GM20431 (cell line): ENCODE data around the gene SPDL1.

ENCODE experiments used
- in situ Hi-C: fragments of 300-500 bp; cut with MseI, MboI; formaldehyde crosslinking; loops from one replicate; pipeline ENCODE4 v1.15.0; 2020; ENCODE audit warnings: low sequenced_read_pairs; ENCODE audit not compliant: unreplicated experiment

Gene SPDL1, protein sequence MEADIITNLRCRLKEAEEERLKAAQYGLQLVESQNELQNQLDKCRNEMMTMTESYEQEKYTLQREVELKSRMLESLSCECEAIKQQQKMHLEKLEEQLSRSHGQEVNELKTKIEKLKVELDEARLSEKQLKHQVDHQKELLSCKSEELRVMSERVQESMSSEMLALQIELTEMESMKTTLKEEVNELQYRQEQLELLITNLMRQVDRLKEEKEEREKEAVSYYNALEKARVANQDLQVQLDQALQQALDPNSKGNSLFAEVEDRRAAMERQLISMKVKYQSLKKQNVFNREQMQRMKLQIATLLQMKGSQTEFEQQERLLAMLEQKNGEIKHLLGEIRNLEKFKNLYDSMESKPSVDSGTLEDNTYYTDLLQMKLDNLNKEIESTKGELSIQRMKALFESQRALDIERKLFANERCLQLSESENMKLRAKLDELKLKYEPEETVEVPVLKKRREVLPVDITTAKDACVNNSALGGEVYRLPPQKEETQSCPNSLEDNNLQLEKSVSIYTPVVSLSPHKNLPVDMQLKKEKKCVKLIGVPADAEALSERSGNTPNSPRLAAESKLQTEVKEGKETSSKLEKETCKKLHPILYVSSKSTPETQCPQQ

DNA sequence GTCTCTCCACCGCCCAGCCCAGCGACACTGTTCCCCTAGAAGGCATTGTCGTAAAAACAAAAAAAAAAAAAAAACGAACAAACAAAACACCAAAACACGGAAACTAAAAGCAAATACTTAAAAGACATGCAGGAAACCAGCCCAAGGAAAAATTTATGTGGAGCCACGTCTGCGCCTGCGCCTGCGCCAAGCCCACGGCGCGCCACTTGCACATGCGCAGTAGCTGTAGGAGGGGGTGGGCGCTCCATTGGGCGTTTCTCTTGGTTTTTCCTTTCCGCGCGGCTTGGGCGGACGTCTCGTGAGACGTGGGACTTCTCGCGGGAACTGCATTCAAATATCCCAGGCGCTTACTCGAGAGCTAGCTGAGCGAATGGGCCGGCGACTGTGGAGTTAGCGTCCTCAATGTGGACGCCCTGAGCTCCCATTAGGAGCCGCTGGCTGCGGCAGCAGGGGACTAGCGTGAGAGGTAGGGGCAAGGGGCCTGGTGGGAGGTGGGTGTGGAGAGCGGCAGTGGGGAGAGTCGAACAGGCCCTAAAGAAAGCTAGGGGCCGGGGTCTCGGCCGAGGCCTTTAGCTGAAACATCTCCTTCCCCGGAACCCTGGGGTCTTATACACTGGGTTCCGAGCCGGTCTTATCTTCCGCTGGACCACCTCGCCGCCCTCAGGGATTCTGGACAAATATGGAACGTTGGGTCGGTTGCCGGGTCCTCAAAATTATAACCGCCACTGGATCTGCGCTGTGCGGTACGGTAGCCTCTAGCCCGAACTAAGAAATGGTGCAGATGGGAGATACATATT lies at the start of gene SPDL1:
TSS of gene SPDL1 (plus strand) at position 350 of the 797 bp plus-strand sequence. CDS start 4,644 bp downstream, outside the sequence.
- in situ Hi-C loops: no loop called here

DNA sequence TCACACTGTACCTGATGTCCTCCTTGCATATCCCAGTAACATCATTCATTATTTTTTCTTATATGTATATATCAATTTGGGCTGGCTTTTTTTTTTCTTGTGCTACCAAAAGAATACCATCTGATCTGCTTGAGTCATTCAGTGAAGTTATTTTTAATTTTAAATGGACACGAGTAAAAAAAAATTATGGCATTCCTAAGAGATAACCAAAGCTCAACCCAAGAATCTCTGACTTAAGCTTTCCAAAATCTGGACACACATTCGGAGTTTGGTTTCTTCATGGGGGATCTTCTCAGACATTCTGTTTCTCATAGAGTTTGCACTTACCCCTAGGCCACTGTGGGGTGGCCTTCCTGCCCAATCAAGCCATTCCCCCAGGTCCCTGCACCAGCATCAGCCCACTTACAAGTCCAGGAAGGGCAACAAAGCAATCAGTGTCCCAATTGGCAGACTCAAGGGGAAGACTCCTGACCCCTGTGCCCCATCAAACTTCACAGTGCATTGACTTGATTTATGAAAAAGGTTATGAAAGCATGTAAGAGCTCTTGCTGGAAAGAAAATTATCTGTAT lies 49.2 kb upstream of the SPDL1 start:
- in situ Hi-C loops: no loop called here

DNA sequence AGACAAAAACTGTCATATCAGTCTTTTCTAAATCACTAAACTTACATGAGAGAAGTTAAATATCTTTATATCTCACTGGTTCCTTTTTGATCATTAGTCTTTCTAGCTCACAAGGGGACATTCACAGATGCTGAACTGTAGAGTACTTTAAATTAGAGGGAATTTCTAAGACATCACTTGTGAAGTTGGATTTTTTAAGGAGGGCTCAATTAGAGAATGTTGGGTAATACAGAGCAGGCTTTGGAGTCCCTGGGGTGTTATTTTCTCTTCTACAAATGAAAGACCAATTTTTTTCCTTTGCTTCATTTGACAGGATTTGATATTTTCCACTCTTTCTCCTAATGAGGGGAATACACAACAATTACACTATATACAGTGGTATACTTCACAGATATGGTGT lies 48.6 kb upstream of the SPDL1 start:
- in situ Hi-C loops: no loop called here

DNA sequence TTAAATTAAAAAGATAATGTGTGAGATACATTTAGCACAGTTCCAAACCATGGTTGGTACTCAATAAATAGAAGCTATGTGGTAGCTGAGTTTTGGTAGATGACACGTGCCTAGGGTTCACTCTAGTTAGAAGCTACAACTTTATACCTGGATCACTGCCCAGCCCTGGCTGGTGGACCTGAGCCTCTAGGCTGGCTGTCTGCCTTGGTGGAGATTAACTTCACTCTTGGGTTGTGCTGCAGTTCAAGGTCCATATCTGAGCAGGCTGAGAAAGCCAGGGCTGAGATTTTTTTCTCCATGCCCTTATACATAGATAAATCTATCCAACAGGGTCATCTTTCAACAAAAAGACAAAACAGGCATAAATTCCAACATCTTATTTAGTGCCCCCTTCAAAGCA lies 44.6 kb upstream of the SPDL1 start:
- in situ Hi-C loops: no loop called here

DNA sequence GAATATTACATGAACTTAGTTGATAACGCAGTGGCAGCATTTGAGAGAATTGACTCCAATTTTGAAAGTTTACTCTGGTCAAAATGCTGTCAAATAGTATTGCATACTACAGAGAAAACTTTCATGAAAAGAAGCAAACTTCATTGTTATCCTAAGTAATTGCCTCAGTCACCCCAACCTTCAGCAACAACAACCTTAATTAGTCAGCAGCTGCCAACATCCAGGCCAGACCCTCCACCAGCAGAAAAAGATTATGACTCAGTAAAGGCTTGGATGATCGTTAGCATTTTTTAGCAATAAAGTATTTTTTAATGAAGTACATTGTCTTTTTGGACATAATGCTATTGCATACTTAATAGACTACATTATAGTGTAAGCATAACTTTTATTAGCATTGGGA lies 40.8 kb upstream of the SPDL1 start:
- in situ Hi-C loops: no loop called here

DNA sequence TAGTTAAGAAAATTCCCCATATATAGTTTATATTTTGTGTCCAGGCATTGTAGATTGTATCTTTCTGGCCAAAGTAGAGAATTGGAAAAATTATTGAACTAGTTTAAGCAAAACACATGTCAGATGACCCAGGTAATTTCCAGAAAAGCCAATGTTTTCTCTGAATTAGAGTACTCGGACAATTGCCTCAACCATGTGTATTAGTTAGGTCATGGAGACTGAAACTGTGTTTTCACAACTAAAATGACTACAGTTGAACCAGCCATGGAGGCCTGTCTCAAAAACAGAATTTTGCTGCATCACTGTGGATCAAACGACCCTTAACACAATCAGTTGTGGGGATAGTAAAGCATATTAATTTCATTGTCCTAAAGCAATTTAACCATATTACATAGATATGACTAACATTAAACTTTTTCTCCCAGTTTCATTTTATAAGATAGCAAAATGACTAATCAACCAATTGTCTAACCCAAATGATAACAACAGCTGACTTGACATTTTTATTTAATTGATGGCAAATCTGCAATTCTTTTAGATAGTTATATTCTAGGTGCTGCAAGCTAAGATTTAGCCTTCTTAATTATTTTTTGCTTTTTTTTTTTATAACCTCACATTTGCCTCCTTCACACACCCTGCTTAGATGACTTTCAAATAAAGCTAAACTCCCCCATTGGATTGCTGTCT lies 39.2 kb upstream of the SPDL1 start:
- in situ Hi-C loops: no loop called here

DNA sequence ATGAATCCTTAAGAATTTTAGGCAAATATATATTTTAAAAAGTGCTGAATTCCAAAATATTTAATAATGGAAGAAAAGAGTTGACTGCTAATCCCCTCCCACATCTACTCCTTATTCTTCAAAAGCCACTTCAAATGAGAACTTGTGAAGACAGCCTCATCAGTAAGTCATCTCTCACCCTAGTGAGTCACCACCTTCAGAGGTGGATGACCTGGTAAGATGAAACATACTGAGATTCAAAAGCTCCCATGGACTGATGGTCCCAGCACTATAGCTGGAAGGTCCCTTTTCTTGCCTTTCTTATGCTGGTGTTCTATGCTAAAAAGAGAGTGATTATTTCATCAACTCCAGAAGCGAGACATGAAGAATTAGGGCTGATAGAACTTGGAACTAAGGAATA lies 37.8 kb upstream of the SPDL1 start:
- in situ Hi-C loops: no loop called here

DNA sequence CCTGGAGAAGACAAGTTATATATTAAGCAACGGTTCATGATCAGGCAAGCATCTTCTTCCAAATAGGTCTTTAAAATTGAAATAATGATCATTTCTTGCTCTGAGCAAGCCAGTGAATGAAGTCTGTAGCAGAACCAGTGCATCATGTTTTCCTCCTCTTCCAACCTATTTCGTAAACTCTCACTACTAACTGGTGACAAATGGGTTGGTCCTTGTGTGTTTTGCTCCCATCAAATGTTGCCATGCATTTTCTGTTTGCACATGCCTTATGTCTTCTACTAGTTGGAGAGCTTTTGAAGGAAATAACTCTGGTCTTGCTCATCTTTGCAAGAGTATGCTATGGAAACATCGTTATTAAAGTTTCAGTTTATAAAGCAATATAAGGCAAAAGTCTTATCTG lies 37.2 kb upstream of the SPDL1 start:
- in situ Hi-C loops: no loop called here

DNA sequence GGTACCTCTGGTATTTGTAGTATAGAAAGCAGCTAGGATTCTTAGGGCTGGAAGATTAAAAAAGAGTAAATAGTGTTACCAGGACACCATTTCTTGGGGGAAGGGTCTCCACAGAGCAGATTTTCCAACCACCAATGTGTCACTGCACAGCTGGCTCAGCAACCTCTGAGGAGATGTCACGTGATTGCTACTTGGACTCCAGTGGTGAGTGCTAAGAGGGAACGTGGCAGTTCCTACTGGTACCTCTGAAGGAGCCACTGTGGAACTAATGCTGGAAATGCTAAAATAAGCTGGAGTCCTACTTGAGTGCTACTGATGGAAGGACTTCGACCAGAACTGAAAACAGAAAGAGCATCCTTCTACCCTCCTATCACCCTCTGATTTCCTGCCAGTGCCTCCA lies 36.1 kb upstream of the SPDL1 start:
- in situ Hi-C loops: no loop called here

DNA sequence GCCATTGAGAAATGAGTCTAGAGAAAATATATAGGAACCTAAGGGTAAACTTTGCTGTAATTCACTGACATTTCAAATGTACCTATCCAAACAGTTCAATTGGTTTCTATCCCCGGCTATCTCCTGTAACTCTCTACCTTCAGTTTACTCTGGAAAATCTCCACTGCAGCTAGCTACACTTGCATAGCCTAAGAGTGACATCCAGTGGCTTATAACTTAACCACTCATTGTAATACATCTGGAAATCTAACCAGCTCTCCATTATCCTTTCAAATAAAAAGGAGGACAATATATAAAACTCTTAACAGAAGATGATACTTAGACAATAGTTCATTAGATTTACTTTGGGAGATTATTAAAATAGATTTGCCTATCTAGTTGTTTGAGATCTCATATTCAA lies 35.3 kb upstream of the SPDL1 start:
- in situ Hi-C loops: no loop called here

DNA sequence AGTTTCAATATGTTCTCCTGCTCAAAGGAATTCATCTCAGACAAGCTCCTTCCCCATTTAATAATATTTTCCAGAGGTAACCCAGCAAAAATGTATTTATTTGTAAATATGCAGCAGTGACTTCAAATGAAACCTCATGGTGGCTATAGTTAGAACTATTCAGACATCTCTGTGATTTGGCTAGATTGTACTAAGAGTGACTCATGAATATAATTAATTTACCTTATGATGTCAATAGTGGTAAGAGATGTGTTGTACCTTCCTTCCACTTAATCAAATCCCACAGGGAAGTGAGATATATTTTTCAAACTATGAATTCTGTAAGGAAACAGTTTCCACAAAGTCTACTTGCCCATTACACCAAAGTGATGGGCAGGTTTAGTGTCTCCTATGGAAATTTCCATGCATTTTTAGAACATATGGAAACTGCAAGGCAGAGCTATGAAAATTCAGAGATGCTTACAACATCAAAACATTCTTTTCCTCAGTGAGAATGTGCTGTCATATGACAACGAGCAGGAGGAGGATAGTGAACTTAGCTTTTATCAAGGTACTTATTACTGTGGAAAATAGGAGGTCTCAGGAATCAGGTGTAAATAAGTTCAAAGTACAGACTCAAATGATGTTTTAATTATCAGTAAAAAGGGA lies 34.0 kb upstream of the SPDL1 start:
- in situ Hi-C loops: loop anchor here (25.0 kb wide), 1 partner anchor 862 kb away; no protein-coding TSS in a partner anchor

DNA sequence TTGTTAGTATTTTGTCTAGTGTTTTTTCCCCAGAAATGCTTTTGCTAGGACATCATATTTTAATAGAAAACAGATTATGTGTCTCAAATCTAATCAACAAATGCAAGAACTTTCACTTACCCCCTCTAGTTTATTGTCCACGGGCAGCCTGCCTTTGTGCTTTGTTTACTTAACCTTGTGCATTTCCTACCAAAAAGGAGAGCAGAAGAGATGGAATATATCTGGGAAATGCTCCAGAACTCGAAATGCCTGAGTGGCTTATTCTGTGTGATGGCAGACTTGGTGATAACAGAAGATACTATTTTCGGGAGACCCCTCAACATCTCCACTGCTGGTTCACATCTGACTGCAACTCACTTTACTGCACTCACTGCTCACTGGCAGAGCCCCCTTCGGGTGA lies 33.3 kb upstream of the SPDL1 start:
- in situ Hi-C loops: loop anchor here (25.0 kb wide), 1 partner anchor 863 kb away; no protein-coding TSS in a partner anchor

DNA sequence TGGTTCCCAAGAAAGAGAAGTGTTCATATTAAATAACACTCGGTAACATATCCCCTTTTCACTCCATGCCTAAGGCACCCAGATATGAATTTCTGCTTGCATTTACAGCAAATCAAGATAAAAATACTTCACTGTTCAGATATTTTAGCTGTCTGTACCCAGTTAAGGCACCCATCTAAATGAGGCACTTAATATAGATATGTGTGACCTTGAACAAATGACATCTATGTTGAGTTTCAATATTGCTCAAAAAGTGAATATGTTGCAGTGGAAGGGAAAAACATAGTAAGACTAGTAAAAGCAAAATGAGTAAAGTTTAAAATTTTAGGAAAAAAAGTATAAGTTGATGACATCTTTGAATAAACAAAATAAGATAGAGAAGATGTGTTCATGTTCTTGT lies 32.4 kb upstream of the SPDL1 start:
- in situ Hi-C loops: loop anchor here (25.0 kb wide), 1 partner anchor 864 kb away; no protein-coding TSS in a partner anchor

DNA sequence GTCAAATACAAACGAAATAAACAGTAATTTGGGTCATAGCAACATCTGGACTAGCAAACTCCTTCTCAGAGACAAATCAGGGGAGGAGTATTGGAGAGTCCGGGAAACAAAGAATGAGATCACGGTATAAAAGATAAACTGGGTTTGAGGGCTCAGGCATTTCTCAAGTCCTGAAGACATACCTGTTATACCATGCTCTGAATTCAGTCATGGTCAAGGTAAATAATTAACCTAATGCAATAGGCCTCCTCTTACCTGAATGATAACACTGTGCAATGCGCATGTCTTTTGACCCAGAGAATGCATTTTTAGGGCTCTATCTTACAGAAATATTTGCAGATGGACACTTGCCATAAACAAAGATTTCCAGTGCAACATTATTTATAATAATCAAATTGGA lies 31.9 kb upstream of the SPDL1 start:
- in situ Hi-C loops: loop anchor here (25.0 kb wide), 1 partner anchor 864 kb away; no protein-coding TSS in a partner anchor

DNA sequence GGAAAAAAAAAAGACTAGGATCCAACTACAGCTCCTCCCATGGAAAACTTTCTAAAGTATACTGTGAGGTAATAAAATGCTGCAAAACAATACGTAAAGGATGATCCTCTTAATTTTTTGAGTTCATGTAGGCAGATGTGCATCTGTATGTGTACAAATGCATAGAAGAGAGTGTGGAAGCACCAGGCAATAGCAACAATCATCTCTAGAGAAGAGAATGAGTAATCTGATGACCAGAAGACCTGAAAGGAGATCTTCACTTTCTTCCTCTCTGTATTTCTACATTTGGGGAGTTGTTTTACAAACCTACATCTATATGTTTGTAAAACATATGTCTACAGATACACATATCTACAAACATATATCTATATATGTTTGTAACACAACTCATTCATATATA lies 29.3 kb upstream of the SPDL1 start:
- in situ Hi-C loops: loop anchor here (25.0 kb wide), 1 partner anchor 867 kb away; no protein-coding TSS in a partner anchor

DNA sequence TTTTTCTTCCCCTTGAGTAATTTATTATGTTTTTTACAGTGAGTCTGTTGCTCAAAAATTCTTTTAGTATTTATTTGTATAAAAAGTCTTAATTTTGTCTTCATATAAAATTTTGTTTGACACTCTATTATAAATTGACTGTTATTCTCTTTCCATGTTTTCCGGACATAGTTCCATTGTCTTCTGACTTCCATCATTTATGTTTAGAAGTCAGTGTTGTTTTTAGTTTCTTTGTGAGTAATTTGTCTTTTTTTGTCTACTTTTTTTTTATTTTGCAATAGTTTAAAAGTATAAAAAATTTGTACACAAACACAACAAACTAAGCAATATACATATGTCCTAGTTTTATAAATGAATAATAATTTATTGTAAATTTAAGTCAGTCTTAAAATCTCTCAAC lies 25.7 kb upstream of the SPDL1 start:
- in situ Hi-C loops: loop anchor here (25.0 kb wide), 1 partner anchor 871 kb away; no protein-coding TSS in a partner anchor

DNA sequence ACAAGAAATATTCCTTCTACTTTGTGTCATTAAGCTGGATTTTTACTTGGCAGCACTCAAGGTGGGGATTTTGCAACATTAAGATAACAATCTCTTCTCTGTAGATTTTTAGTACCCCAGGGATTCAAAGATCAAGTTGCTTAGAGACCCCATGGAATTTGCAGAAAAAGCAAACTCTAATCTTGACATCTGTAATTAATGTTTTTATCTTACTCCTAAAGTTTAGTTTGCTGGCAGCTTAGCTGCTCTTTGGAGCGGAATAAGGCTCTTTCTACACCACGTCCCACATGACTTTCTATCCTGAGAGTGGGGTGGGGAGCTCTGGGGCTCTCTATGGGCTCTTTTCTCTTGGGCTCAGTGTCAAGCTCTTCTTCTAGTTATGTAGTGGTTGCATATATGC lies 21.7 kb upstream of the SPDL1 start:
- in situ Hi-C loops: loop anchor here (25.0 kb wide), 1 partner anchor 875 kb away; no protein-coding TSS in a partner anchor

DNA sequence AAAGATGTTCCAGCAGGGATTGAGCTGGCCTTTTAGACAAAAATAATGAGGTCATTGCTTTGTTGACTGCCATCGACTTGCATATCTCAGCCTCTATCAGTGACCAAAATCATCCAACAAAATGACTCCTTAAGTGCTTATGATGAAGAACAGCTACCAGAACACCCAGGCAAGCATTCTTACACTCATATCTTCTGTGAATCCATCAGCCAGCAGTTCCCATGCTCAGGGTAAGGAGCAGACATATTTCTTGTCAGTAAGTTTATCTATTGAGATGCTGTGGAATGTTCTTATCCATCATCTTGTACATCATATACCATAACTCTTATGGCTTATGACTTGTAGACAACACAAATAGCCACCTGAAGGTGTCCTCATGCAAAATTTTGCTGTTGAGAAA lies 20.2 kb upstream of the SPDL1 start:
- in situ Hi-C loops: loop anchor here (25.0 kb wide), 1 partner anchor 876 kb away; no protein-coding TSS in a partner anchor

DNA sequence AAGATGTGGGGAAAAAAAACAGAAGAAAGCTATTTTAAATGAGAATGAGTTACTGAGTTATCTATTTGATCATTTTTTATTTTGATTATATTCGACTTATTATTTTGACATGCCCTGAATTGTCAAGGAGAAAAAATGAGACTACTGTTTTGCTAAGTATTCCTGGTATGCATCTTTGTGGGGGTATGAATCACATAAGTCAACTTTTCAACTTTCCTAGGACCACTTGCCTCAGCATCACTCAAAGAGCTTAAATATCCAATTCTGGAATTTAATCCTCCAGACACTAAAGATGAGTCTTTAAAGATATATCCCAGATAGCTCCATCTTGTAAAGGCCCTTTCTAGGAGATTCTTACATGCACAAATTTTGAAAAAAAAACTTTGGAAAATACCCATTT lies 17.4 kb upstream of the SPDL1 start:
- in situ Hi-C loops: loop anchor here (25.0 kb wide), 1 partner anchor 879 kb away; no protein-coding TSS in a partner anchor
